Endothelial cell of umbilical vein (primary cell): ENCODE measurements around the gene PKP3. TPM values are rescaled to one million over a fixed set of nuclear protein-coding genes. Genes with fewer than 3 reads are reported as not detected.
"Not testable (repeated sequence)": the region's sequence is repeated elsewhere in the genome, so short reads cannot be mapped to it uniquely, and the experiment has no call there.

Experiments
- BruUV-seq: library from RNA; stranded (reverse); fragments of 400-500 nt; replicated peaks from 2 replicates; lab custom pipeline; 2021; lab: Mats Ljungman, UMichigan
- CTCF ChIA-PET: fragments of 300-600, 350-600 bp; sonication (Branson Sonifier 250); formaldehyde crosslinking; loops from one replicate; lab custom pipeline; 2021; ENCODE audit warnings: antibody characterized with exemption, inconsistent platforms; lab: Charles Lee
- POLR2A ChIA-PET: fragments of 300-600, 350-600 bp; sonication (Branson Sonifier 250); formaldehyde crosslinking; loops from one replicate; lab custom pipeline; 2021; ENCODE audit warnings: antibody characterized with exemption, inconsistent platforms; lab: Charles Lee
- DNase-seq: peaks from one replicate; pipeline ENCODE4 v3.0.0-alpha.2; 2011; ENCODE audit warnings: low read depth, low spot score
- FAIRE-seq: peaks from 2 replicates; lab custom pipeline; 2011; peaks lifted over from hg19 to GRCh38; lab: Jason Lieb, UNC
- H2AFZ ChIP-seq: 2 replicates; pipeline ENCODE4 v1.6.0; 2012; ENCODE audit warnings: low read depth, low read length, control low read depth, inconsistent platforms
- H3K27ac ChIP-seq: 2 replicates; pipeline ENCODE4 v1.5.1; 2011; ENCODE audit warnings: low read depth, mild to moderate bottlenecking, control low read depth, low read length, moderate library complexity; ENCODE audit not compliant: insufficient read depth
- H3K27me3 ChIP-seq, 2 experiments: 2 replicates each; pipeline versions ENCODE4 v1.6.0 to v1.6.1; 2011; ENCODE audit warnings: low read length in 2 of 2, mixed read lengths in 1 of 2; ENCODE audit not compliant: control insufficient read depth in 2 of 2, insufficient read depth in 2 of 2
- H3K36me3 ChIP-seq, 2 experiments: 2 replicates in 1 of 2; 3 replicates in 1 of 2; pipeline ENCODE4 v1.5.1; 2011; ENCODE audit warnings: low read length in 2 of 2, mild to moderate bottlenecking in 1 of 2, moderate library complexity in 1 of 2; ENCODE audit not compliant: control insufficient read depth in 2 of 2, insufficient read depth in 2 of 2; ENCODE audit errors: extremely low read depth in 1 of 2
- H3K4me1 ChIP-seq: 3 replicates; pipeline ENCODE4 v1.5.1; 2011; ENCODE audit warnings: mild to moderate bottlenecking, low read length; ENCODE audit not compliant: control insufficient read depth, insufficient read depth; ENCODE audit errors: extremely low read depth
- H3K4me2 ChIP-seq: 2 replicates; pipeline ENCODE4 v1.6.1; 2011; ENCODE audit warnings: low read length, control low read depth, mixed read lengths; ENCODE audit not compliant: insufficient read depth
- H3K4me3 ChIP-seq, 3 experiments: fragments of 200-600 bp in 1 of 3; sonication (generic), shearing (Covaris generic) in 1 of 3; replicated peaks in 1 of 3; 2 replicates each; pipeline ENCODE4 v1.5.1; 2011 to 2016; ENCODE audit warnings: control low read depth in 3 of 3, low read length in 3 of 3, mild to moderate bottlenecking in 2 of 3, inconsistent platforms in 1 of 3, low read depth in 1 of 3, moderate library complexity in 1 of 3; ENCODE audit not compliant: insufficient read depth in 1 of 3
- H3K79me2 ChIP-seq: 2 replicates; pipeline ENCODE4 v1.6.0; 2012; ENCODE audit warnings: low read length, inconsistent platforms; ENCODE audit not compliant: control insufficient read depth, insufficient read depth
- H3K9ac ChIP-seq: replicated peaks from 2 replicates; pipeline ENCODE3; 2011; ENCODE audit warnings: low read length, control low read depth; ENCODE audit not compliant: insufficient read depth; ENCODE audit errors: extremely low read depth
- H3K9me1 ChIP-seq: replicated peaks from 3 replicates; pipeline ENCODE4 v1.6.0; 2011; ENCODE audit warnings: mild to moderate bottlenecking, low read length; ENCODE audit not compliant: control insufficient read depth, insufficient read depth; ENCODE audit errors: extremely low read depth
- H3K9me3 ChIP-seq: replicated peaks from 2 replicates; pipeline ENCODE4 v1.5.1; 2012; ENCODE audit warnings: low read length, inconsistent platforms; ENCODE audit not compliant: control insufficient read depth, insufficient read depth
- H4K20me1 ChIP-seq: replicated peaks from 2 replicates; pipeline ENCODE3; 2011; ENCODE audit warnings: mild to moderate bottlenecking, low read length; ENCODE audit not compliant: control insufficient read depth, insufficient read depth; ENCODE audit errors: extremely low read depth
- MAX ChIP-seq: IDR thresholded peaks from 2 replicates; pipeline ENCODE4 v1.6.1; 2011; ENCODE audit not compliant: insufficient read depth, insufficient read length
- POLR2A ChIP-seq: IDR thresholded peaks from 2 replicates; pipeline ENCODE4 v1.6.1; 2012; ENCODE audit warnings: low read depth, mild to moderate bottlenecking, control low read depth, low read length
- dilution Hi-C: fragments of 300-500 bp; cut with MboI; formaldehyde crosslinking; loops from one replicate; pipeline ENCODE4 v1.15.0; 2019; ENCODE audit warnings: low sequenced_read_pairs; ENCODE audit not compliant: extremely low pct_ligation_motif_present
- intact Hi-C: fragments of 100-400 bp; cut with micrococcal nuclease; formaldehyde crosslinking; loops from one replicate; pipeline ENCODE4 v1.10.0; 2022
- polyA plus RNA-seq, 4 experiments: library from polyadenylated mRNA; depleted of rRNA in 3 of 4; stranded (reverse) in 3 of 4; unstranded in 1 of 4; fragments of >200 nt; gene quantifications; 2 replicates each; pipeline versions ENCODE4 v1.2.1 to v1.2.3, GENCODE V29; 2011 to 2012; ENCODE audit warnings: missing spikeins in 1 of 4
- total RNA-seq: library from RNA; stranded (reverse); gene quantifications from 2 replicates; pipeline ENCODE4 v1.2.3, GENCODE V29; 2021

PKP3 gene
- total and polyA plus RNA-seq, 2 donors (not counting 3 experiments of a cell fraction or from before 2014, with no cell fraction given): 0.27 to 0.59 TPM

DNA sequence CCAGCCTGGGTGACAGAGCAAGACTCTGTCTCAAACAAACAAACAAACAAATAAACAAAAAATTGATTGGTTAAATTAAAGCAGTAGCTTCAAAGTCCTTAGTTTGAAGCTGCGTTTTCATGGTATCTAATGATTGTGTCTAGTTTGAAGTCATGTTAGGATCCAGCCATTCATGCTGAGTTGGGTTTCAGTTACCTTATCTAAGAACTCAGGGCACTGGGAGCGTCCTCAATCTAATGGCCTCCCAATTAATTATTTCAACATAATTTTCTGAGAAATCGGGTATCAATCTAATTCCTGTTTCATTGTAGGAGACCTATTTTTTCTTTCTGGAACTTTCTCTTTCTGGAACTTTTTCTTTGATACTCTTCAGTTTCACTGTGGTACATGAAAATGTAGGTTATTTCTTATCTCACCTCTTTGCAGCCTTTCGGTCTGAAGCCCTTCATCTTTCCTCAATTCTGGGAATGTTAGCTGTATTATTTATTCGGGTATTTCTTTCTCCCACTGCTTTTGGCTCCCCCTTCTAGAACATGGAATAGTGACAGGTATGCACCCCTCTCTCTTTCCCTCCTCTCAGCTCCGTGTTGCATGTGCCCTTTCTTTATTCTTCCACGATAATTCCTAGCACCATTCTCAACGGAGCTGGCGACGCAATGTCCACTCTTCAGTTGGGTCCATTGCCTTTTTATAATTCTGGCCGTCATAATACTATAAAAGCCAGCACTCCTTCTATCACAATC lies 49.0 kb upstream of the PKP3 start:
- DNase-seq (no peak), FAIRE-seq (no peak)
- TF ChIP-seq MAX: no peak
- H3K9me3 ChIP-seq: no peaks in the 10 kb centered on the region
- ChIA-PET POLR2A (no interaction called here), CTCF (no interaction called here)
- no peak overlapping the region for H3K27ac ChIP-seq
- H3K27me3 ChIP-seq: peaks cover 2 to 8% of the 10 kb centered on the region in 2 experiments
- H3K4me3 ChIP-seq: no peak overlapping the region
- intact Hi-C loops: no loop called here
- H3K9ac ChIP-seq: no peak overlapping the region
- H3K79me2 ChIP-seq: no peaks in the 10 kb centered on the region
- H3K4me2 ChIP-seq: no peak overlapping the region
- dilution Hi-C loops: no loop called here
- no peaks in the 10 kb centered on the region for H4K20me1 ChIP-seq
- H3K36me3 ChIP-seq: no peaks in the 10 kb centered on the region
- H2AFZ ChIP-seq: no peak overlapping the region
- H3K4me1 ChIP-seq: no peaks in the 10 kb centered on the region
- no peaks in the 10 kb centered on the region for H3K9me1 ChIP-seq
- no TSS peak for BruUV-seq

DNA sequence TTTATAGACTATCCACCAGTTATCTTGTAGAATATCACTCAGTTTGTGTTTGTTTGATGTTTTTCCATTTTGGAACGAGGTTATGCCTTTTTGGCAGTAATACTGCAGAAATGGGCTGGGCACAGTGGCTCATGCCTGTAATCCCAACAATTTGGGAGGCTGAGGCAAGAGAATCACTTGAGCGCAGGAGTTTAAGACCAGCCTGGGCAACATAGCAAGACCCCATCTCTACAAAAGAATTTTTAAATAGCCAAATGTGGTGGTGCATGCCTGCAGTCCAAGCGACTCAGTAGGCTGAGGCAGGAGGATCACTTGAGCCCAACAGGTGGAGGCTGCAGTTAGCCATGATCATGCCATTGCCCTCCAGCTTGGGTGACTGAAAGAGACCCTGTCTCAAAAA lies 47.5 kb upstream of the PKP3 start:
- H3K4me3 ChIP-seq: no peak overlapping the region
- H3K27me3 ChIP-seq: peaks cover 0 to 8% of the 10 kb centered on the region in 2 experiments
- H3K4me2 ChIP-seq: no peak overlapping the region
- FAIRE-seq (no peak), DNase-seq (no peak)
- no peak overlapping the region for H3K9ac ChIP-seq
- TF ChIP-seq POLR2A: no peak
- intact Hi-C loops: no loop called here
- H3K9me3 ChIP-seq: no peaks in the 10 kb centered on the region
- H3K27ac ChIP-seq: no peak overlapping the region
- dilution Hi-C loops: no loop called here
- no peaks in the 10 kb centered on the region for H4K20me1 ChIP-seq
- POLR2A ChIA-PET: no interaction called here
- no peaks in the 10 kb centered on the region for H3K4me1 ChIP-seq
- no peaks in the 10 kb centered on the region for H3K36me3 ChIP-seq
- no peaks in the 10 kb centered on the region for H3K79me2 ChIP-seq
- H2AFZ ChIP-seq: no peak overlapping the region
- CTCF ChIA-PET: interaction anchor here (0.7 kb wide), 1 partner anchor 106 kb away, joined by 3 read pairs; no protein-coding TSS in a partner anchor
- no peaks in the 10 kb centered on the region for H3K9me1 ChIP-seq
- BruUV-seq: no TSS peak

GRCh38 chr11:349270-349954 lies 44.6 kb upstream of the PKP3 start:
- intact Hi-C loops, H4K20me1 ChIP-seq, H3K9ac ChIP-seq, H2AFZ ChIP-seq, H3K27ac ChIP-seq, H3K4me3 ChIP-seq, H3K36me3 ChIP-seq, POLR2A ChIA-PET, H3K4me2 ChIP-seq, DNase-seq, dilution Hi-C loops, H3K27me3 ChIP-seq, BruUV-seq, H3K9me3 ChIP-seq, H3K79me2 ChIP-seq, H3K9me1 ChIP-seq, H3K4me1 ChIP-seq: not testable (repeated sequence)
- FAIRE-seq: peak; percentile 56
- CTCF ChIA-PET: interaction anchor here (1.0 kb wide), 1 partner anchor 10 kb away, joined by 6 read pairs; no protein-coding TSS in a partner anchor
